GM12878 (cell line): ENCODE measurements around the gene TNNT1. TPM values are rescaled to one million over a fixed set of nuclear protein-coding genes. Genes with fewer than 3 reads are reported as not detected.

ENCODE experiments used
- ATAC-seq: fragments of 200-7000 bp; cut with Tn5 transposase; 3 replicates; pipeline ENCODE4 v1.9.1; 2020; ENCODE audit warnings: mild to moderate bottlenecking, moderate library complexity
- BruUV-seq: library from RNA; stranded (reverse); fragments of 400-500 nt; replicated peaks from 2 replicates; lab custom pipeline; 2021; lab: Mats Ljungman, UMichigan
- CTCF ChIA-PET: fragments of 300-600 bp; sonication (Branson Sonifier 250); formaldehyde crosslinking; extraction: SDS; loops from one replicate; lab custom pipeline; 2021; ENCODE audit warnings: inconsistent platforms; lab: Yijun Ruan, JAX
- POLR2A ChIA-PET: fragments of 350-600 bp; formaldehyde crosslinking; extraction: SDS; loops from one replicate; lab custom pipeline; 2021; ENCODE audit warnings: inconsistent platforms; lab: Charles Lee
- RAD21 ChIA-PET: fragments of 300-600 bp; sonication (Branson Sonifier 250); formaldehyde crosslinking; loops from one replicate; lab custom pipeline; 2023; ENCODE audit warnings: antibody characterized with exemption; ENCODE audit not compliant: unreplicated experiment; lab: Charles Lee
- SMC1A ChIA-PET: fragments of 300-600 bp; sonication (Branson Sonifier 250); formaldehyde crosslinking; loops from one replicate; lab custom pipeline; 2023; ENCODE audit not compliant: unreplicated experiment, uncharacterized antibody; lab: Charles Lee
- DNase-seq: peaks from one replicate; pipeline ENCODE4 v3.0.0-alpha.2; 2011; ENCODE audit warnings: low read depth, low spot score
- FAIRE-seq: peaks from 3 replicates; lab custom pipeline; 2011; peaks lifted over from hg19 to GRCh38; lab: Jason Lieb, UNC
- H2AFZ ChIP-seq: 2 replicates; pipeline ENCODE4 v1.6.0; 2011; ENCODE audit warnings: low read depth, low read length, control low read depth; ENCODE audit not compliant: control insufficient read depth
- H3K27ac ChIP-seq: 2 replicates; pipeline ENCODE4 v1.5.1; 2011; ENCODE audit warnings: control low read depth; ENCODE audit not compliant: control insufficient read depth, insufficient read depth
- H3K27me3 ChIP-seq, 2 experiments: replicated peaks in 1 of 2; 2 replicates each; pipeline versions ENCODE4 v1.6.0 to v1.6.1; 2011; ENCODE audit warnings: low read length in 1 of 2; ENCODE audit not compliant: control insufficient read depth in 2 of 2, insufficient read depth in 2 of 2
- H3K36me3 ChIP-seq, 2 experiments: 2 replicates each; pipeline ENCODE4 v1.5.1; 2011; ENCODE audit warnings: low read length in 1 of 2; ENCODE audit not compliant: control insufficient read depth in 2 of 2, insufficient read depth in 2 of 2
- H3K4me1 ChIP-seq: 2 replicates; pipeline ENCODE4 v1.6.1; 2011; ENCODE audit warnings: mild to moderate bottlenecking, low read length, moderate library complexity, mixed read lengths; ENCODE audit not compliant: control insufficient read depth, insufficient read depth
- H3K4me2 ChIP-seq: 2 replicates; pipeline ENCODE4 v1.6.0; 2011; ENCODE audit warnings: control low read depth; ENCODE audit not compliant: control insufficient read depth, insufficient read depth
- H3K4me3 ChIP-seq: fragments of 200-600 bp; sonication (generic); 2 replicates; pipeline ENCODE4 v1.5.1; 2016
- H3K79me2 ChIP-seq: 2 replicates; pipeline ENCODE4 v1.6.0; 2011; ENCODE audit warnings: low read length; ENCODE audit not compliant: control insufficient read depth, insufficient read depth
- H3K9ac ChIP-seq: 2 replicates; pipeline ENCODE4 v1.8.0; 2011; ENCODE audit warnings: low read length, control low read depth, mixed read lengths; ENCODE audit not compliant: control insufficient read depth, insufficient read depth
- H3K9me3 ChIP-seq: replicated peaks from 3 replicates; pipeline ENCODE4 v1.5.1; 2011; ENCODE audit warnings: mild to moderate bottlenecking, low read length; ENCODE audit not compliant: control insufficient read depth, insufficient read depth
- H4K20me1 ChIP-seq: 2 replicates; pipeline ENCODE4 v1.6.0; 2011; ENCODE audit not compliant: control insufficient read depth, insufficient read depth
- BCL3 ChIP-seq: IDR thresholded peaks from 2 replicates; pipeline ENCODE4 v1.6.1; 2011; ENCODE audit warnings: borderline replicate concordance, low read depth, mild to moderate bottlenecking, moderate library complexity, low read length; ENCODE audit not compliant: insufficient read depth, poor library complexity, severe bottlenecking
- BCLAF1 ChIP-seq: fragments of 450-650 bp; IDR thresholded peaks from 2 replicates; pipeline ENCODE4 v1.6.1; 2017; ENCODE audit warnings: antibody characterized with exemption, mild to moderate bottlenecking, moderate library complexity
- ELK1 ChIP-seq: IDR thresholded peaks from 2 replicates; pipeline ENCODE4 v1.6.1; 2012; ENCODE audit warnings: low read depth, low read length, improper control_type of control experiment
- MLLT1 ChIP-seq: fragments of 450-650 bp; IDR thresholded peaks from 2 replicates; pipeline ENCODE4 v1.6.1; 2016; ENCODE audit warnings: mild to moderate bottlenecking
- RFX5 ChIP-seq: IDR thresholded peaks from 2 replicates; pipeline ENCODE4 v1.6.1; 2011; ENCODE audit warnings: low read depth, low read length, improper control_type of control experiment
- SRF ChIP-seq, 2 experiments: IDR thresholded peaks; 2 replicates each; pipeline ENCODE4 v1.6.1; 2011; ENCODE audit warnings: low read depth in 2 of 2, low read length in 2 of 2, mild to moderate bottlenecking in 1 of 2, moderate library complexity in 1 of 2
- ZBTB11 ChIP-seq: fragments of 450-650 bp; formaldehyde crosslinking; IDR thresholded peaks from 2 replicates; pipeline ENCODE4 v1.5.0; 2022; ENCODE audit warnings: mild to moderate bottlenecking, missing genetic modification characterization
- WGBS: methylation state at CpG from one replicate; pipeline ENCODE4 v1.1.6; 2016; ENCODE audit warnings: low lambda C conversion rate; ENCODE audit not compliant: insufficient replicate concordance, insufficient coverage; ENCODE audit errors: missing lambda C conversion rate; 5-methylcytosine and 5-hydroxymethylcytosine counted together
- in situ Hi-C: fragments of 300-500 bp; cut with MboI; formaldehyde crosslinking; loops from 9 replicates; pipeline ENCODE4 v1.14.3; 2018; ENCODE audit warnings: mixed read lengths
- intact Hi-C: fragments of 100-400 bp; cut with micrococcal nuclease; formaldehyde crosslinking; loops from one replicate; pipeline ENCODE4 v1.14.2; 2022; ENCODE audit not compliant: unreplicated experiment
- polyA plus RNA-seq, 11 experiments: library from polyadenylated mRNA; depleted of rRNA in 4 of 11; unstranded in 6 of 11; stranded (reverse) in 5 of 11; fragments of >200 nt; fragmentation: Nextera tagmentation in 4 of 11; fragmentation: Illumina TruSeq in 1 of 11; extraction: Ambion mirVana in 4 of 11; extraction: Trizol in 1 of 11; gene quantifications; 1 replicate in 1 of 11; 2 replicates in 10 of 11; pipeline versions ENCODE4 v1.2.1 to v1.2.3, GENCODE V29; 2011 to 2016; ENCODE audit warnings: inconsistent platforms in 2 of 11, missing spikeins in 2 of 11, low read depth in 1 of 11
- total RNA-seq, 4 experiments: library from RNA; depleted of rRNA in 3 of 4; stranded (reverse); fragments of >200 nt in 3 of 4; fragmentation: Illumina TruSeq in 1 of 4; extraction: Trizol in 1 of 4; gene quantifications; 2 replicates each; pipeline versions ENCODE4 v1.2.1 to v1.2.3, GENCODE V29; 2013 to 2021

The TNNT1 gene
- total and polyA plus RNA-seq, 10 of the 15 experiments (the other 5 are each of a cell fraction or from before 2014, with no cell fraction given) = 0.26 to 0.62 (median 0.37) TPM; not detected in 7

- intact Hi-C loops (no loop called here), in situ Hi-C loops (no loop called here)
- no peaks in the 10 kb centered on the region for H3K79me2 ChIP-seq
- WGBS = 13% methylated on average over 2 of the region's 2 CpGs
- H3K27me3 ChIP-seq = peaks cover 0 to 7% of the 10 kb centered on the region in 2 experiments; a peak in 1 of 4 replicates
- DNase-seq (no peak), FAIRE-seq (no peak), ATAC-seq (no peak)
- H2AFZ ChIP-seq = no peak overlapping the region
- no peak overlapping the region for H3K4me2 ChIP-seq
- peak in 1 of 2 experiments; percentile 45; a peak in 1 of 4 replicates for TF ChIP-seq SRF (IDR thresholded peaks at IDR 0.05; ENCODE audit: low read depth in 2 of 2, low read length in 2 of 2)
- no peak for TF ChIP-seq ELK1
- peak; percentile 94 for TF ChIP-seq MLLT1
- TF ChIP-seq BCL3 = no peak
- no peak for TF ChIP-seq ZBTB11 (CRISPR knock-in tag)
- TF ChIP-seq BCLAF1 = no peak
- no peak for TF ChIP-seq RFX5
- RAD21 ChIA-PET = interaction anchor here (0.5 kb wide), 1 partner anchor 16 kb away, joined by 3 read pairs; no protein-coding TSS in a partner anchor
- H3K36me3 ChIP-seq = no peaks in the 10 kb centered on the region
- CTCF ChIA-PET = interaction anchor here (0.6 kb wide), 1 partner anchor 15 kb away, joined by 4 read pairs; no protein-coding TSS in a partner anchor
- SMC1A ChIA-PET = interaction anchor here (0.8 kb wide), 1 partner anchor 10 kb away, joined by 3 read pairs; the partner anchor contains the start of gene DNAAF3
- no peak overlapping the region for H3K9ac ChIP-seq
- H3K9me3 ChIP-seq = peaks cover 1% of the 10 kb centered on the region; the same call in 1 of the 3 replicates
- peaks cover 12% of the 10 kb centered on the region for H3K4me1 ChIP-seq
- no peak overlapping the region for H3K4me3 ChIP-seq
- BruUV-seq = no TSS peak
- no peak overlapping the region for H3K27ac ChIP-seq
- POLR2A ChIA-PET = no interaction called here
- no peaks in the 10 kb centered on the region for H4K20me1 ChIP-seq
Measured at GRCh38 chr19:55176076-55176475, 27.1 kb upstream of the TNNT1 start.
